K562 (cell line): ENCODE results near the gene KMT2C.

ENCODE experiments used
- CHD2 ChIP-seq: IDR thresholded peaks from 2 replicates; pipeline ENCODE4 v1.6.1; 2011; ENCODE audit warnings: low read depth, low read length
- GTF2A2 ChIP-seq: IDR thresholded peaks from 2 replicates; pipeline ENCODE4 v1.6.1; 2016; ENCODE audit warnings: mild to moderate bottlenecking, missing genetic modification characterization, missing compliant biosample characterization
- MYC ChIP-seq, 2 experiments: fragments of 250-450 bp in 1 of 2; sonication (Bioruptor Pico) in 1 of 2; IDR thresholded peaks; 2 replicates each; pipeline versions ENCODE4 v1.5.1 to v1.6.1; 2012 to 2021; ENCODE audit warnings: low read depth in 2 of 2, borderline replicate concordance in 1 of 2, improper control_type of control experiment in 1 of 2, low read length in 1 of 2, mild to moderate bottlenecking in 1 of 2, moderate library complexity in 1 of 2
- POLR2A ChIP-seq: fragments of 450-650 bp; conservative IDR thresholded peaks from 2 replicates; pipeline ENCODE4 v1.6.1; 2016
- TAF9B ChIP-seq: fragments of 450-650 bp; IDR thresholded peaks from 2 replicates; pipeline ENCODE4 v1.6.1; 2018; ENCODE audit warnings: mild to moderate bottlenecking; ENCODE audit not compliant: partially characterized antibody
- TRIM28 ChIP-seq: fragments of 450-650 bp; IDR thresholded peaks from 2 replicates; pipeline ENCODE4 v1.6.1; 2017
- ZNF316 ChIP-seq: fragments of 450-650 bp; IDR thresholded peaks from 2 replicates; pipeline ENCODE4 v1.6.1; 2016
- TF ChIP-seq, protein P1 (sequence below): fragments of 450-650 bp; IDR thresholded peaks from 2 replicates; pipeline ENCODE4 v1.6.1; 2016; ENCODE audit warnings: borderline replicate concordance
- TF ChIP-seq, protein P2 (sequence below): sonication (generic); formaldehyde crosslinking; IDR thresholded peaks from 2 replicates; pipeline ENCODE4 v1.8.1; 2023; ENCODE audit warnings: mild to moderate bottlenecking, missing genetic modification reagents
- TF ChIP-seq, protein P3 (sequence below), 3 experiments: IDR thresholded peaks in 2 of 3; conservative IDR thresholded peaks in 1 of 3; 2 replicates each; pipeline ENCODE4 v1.5.1; 2011 to 2012; ENCODE audit warnings: low read length in 3 of 3, mild to moderate bottlenecking in 3 of 3, control low read depth in 2 of 3, improper control_type of control experiment in 1 of 3, inconsistent platforms in 1 of 3, low read depth in 1 of 3, mixed read lengths in 1 of 3, moderate library complexity in 1 of 3; ENCODE audit not compliant: insufficient read depth in 2 of 3
- TF ChIP-seq, protein P4 (sequence below): IDR thresholded peaks from 3 replicates; pipeline ENCODE4 v1.6.1; 2011; ENCODE audit warnings: borderline replicate concordance, mild to moderate bottlenecking; ENCODE audit not compliant: insufficient read length, insufficient read depth

DNA sequence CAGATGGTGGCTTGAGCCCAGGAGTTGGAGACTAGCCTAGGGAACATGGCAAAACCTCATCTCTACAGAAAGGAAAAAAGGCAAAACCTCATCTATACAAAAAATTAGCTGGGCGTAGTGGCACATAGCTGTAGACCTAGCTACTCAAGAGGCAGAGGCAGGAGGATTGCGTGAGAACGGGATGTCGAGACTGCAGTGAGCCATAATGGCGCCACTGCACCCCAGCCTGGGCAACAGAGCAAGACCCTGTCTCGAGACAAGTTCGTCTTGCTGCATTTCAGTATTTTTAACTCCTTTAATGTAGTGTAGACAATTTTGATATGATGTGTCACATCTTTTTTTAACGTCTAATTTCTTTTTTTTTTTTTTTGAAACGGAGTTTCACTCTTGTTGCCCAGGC, 31.4 kb upstream of the KMT2C start:
- TF ChIP-seq, protein P1, sequence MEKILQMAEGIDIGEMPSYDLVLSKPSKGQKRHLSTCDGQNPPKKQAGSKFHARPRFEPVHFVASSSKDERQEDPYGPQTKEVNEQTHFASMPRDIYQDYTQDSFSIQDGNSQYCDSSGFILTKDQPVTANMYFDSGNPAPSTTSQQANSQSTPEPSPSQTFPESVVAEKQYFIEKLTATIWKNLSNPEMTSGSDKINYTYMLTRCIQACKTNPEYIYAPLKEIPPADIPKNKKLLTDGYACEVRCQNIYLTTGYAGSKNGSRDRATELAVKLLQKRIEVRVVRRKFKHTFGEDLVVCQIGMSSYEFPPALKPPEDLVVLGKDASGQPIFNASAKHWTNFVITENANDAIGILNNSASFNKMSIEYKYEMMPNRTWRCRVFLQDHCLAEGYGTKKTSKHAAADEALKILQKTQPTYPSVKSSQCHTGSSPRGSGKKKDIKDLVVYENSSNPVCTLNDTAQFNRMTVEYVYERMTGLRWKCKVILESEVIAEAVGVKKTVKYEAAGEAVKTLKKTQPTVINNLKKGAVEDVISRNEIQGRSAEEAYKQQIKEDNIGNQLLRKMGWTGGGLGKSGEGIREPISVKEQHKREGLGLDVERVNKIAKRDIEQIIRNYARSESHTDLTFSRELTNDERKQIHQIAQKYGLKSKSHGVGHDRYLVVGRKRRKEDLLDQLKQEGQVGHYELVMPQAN = no peak
- TF ChIP-seq MYC (IDR thresholded peaks at IDR 0.05; ENCODE audit: low read depth, low read length) = no peak
- TF ChIP-seq MYC (CRISPR knock-in tag; IDR thresholded peaks at IDR 0.05; ENCODE audit: borderline replicate concordance, low read depth) = no peak
- no peak for TF ChIP-seq POLR2A
- TF ChIP-seq ZNF316 = no peak
- no peak for TF ChIP-seq TRIM28
- TF ChIP-seq, protein P2, sequence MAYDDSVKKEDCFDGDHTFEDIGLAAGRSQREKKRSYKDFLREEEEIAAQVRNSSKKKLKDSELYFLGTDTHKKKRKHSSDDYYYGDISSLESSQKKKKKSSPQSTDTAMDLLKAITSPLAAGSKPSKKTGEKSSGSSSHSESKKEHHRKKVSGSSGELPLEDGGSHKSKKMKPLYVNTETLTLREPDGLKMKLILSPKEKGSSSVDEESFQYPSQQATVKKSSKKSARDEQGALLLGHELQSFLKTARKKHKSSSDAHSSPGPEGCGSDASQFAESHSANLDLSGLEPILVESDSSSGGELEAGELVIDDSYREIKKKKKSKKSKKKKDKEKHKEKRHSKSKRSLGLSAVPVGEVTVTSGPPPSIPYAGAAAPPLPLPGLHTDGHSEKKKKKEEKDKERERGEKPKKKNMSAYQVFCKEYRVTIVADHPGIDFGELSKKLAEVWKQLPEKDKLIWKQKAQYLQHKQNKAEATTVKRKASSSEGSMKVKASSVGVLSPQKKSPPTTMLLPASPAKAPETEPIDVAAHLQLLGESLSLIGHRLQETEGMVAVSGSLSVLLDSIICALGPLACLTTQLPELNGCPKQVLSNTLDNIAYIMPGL (CRISPR knock-in tag) = no peak
- TF ChIP-seq GTF2A2 = no peak
- TF ChIP-seq, protein P3, sequence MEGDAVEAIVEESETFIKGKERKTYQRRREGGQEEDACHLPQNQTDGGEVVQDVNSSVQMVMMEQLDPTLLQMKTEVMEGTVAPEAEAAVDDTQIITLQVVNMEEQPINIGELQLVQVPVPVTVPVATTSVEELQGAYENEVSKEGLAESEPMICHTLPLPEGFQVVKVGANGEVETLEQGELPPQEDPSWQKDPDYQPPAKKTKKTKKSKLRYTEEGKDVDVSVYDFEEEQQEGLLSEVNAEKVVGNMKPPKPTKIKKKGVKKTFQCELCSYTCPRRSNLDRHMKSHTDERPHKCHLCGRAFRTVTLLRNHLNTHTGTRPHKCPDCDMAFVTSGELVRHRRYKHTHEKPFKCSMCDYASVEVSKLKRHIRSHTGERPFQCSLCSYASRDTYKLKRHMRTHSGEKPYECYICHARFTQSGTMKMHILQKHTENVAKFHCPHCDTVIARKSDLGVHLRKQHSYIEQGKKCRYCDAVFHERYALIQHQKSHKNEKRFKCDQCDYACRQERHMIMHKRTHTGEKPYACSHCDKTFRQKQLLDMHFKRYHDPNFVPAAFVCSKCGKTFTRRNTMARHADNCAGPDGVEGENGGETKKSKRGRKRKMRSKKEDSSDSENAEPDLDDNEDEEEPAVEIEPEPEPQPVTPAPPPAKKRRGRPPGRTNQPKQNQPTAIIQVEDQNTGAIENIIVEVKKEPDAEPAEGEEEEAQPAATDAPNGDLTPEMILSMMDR (IDR thresholded peaks at IDR 0.05 in 2 of 3, conservative IDR thresholded peaks at IDR 0.05 in 1 of 3; ENCODE audit: insufficient read depth in 2 of 3, low read depth in 1 of 3, low read length in 3 of 3) = no peak
- no peak for TF ChIP-seq CHD2
- TF ChIP-seq, protein P4, sequence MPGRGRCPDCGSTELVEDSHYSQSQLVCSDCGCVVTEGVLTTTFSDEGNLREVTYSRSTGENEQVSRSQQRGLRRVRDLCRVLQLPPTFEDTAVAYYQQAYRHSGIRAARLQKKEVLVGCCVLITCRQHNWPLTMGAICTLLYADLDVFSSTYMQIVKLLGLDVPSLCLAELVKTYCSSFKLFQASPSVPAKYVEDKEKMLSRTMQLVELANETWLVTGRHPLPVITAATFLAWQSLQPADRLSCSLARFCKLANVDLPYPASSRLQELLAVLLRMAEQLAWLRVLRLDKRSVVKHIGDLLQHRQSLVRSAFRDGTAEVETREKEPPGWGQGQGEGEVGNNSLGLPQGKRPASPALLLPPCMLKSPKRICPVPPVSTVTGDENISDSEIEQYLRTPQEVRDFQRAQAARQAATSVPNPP = no peak
- no peak for TF ChIP-seq TAF9B
